Activated T-cell treated with anti-CD3 and anti-CD28 coated beads, Interleukin-2, amount 50 U/mL, for 72 hours (primary cell): ENCODE results near the gene LRP1B. TPM values are rescaled to one million over a fixed set of nuclear protein-coding genes. Genes with fewer than 3 reads are reported as not detected.
"Not testable (repeated sequence)": the region's sequence is repeated elsewhere in the genome, so short reads cannot be mapped to it uniquely, and the experiment has no call there.

ENCODE experiments used
- ATAC-seq, 2 donors: fragments of 150-1000 bp; cut with Tn5 transposase; replicated peaks in 1 of 2; 2 replicates each; pipeline ENCODE4 v1.10.0; 2021; ENCODE audit warnings: moderate library complexity in 2 of 2, mild to moderate bottlenecking in 1 of 2
- DNase-seq, 2 donors: peaks; one replicate each; pipeline ENCODE4 v3.0.0; 2021 to 2022; ENCODE audit warnings: mixed read lengths in 1 of 2
- H3K27ac Mint-ChIP-seq: one replicate; pipeline ENCODE4 v1.8.0; 2022; ENCODE audit warnings: mild to moderate bottlenecking, moderate library complexity, mixed read lengths
- H3K27me3 Mint-ChIP-seq: one replicate; pipeline ENCODE4 v1.8.0; 2022; ENCODE audit warnings: low read depth, mixed read lengths
- H3K36me3 Mint-ChIP-seq, 2 donors: one replicate each; pipeline ENCODE4 v1.8.0; 2022; ENCODE audit warnings: mixed read lengths in 2 of 2, mild to moderate bottlenecking in 1 of 2; ENCODE audit not compliant: insufficient read depth in 2 of 2
- H3K4me1 Mint-ChIP-seq: one replicate; pipeline ENCODE4 v1.8.0; 2022; ENCODE audit warnings: low read depth, mixed read lengths
- H3K4me3 Mint-ChIP-seq, 2 donors: one replicate each; pipeline ENCODE4 v1.8.0; 2022; ENCODE audit warnings: mild to moderate bottlenecking in 2 of 2, mixed read lengths in 2 of 2, moderate library complexity in 2 of 2
- H3K9me3 Mint-ChIP-seq, 2 donors: one replicate each; pipeline ENCODE4 v1.8.0; 2022; ENCODE audit warnings: mixed read lengths in 2 of 2
- total RNA-seq, 2 donors: library from RNA; stranded (reverse); gene quantifications; one replicate each; pipeline ENCODE4 v1.2.3, GENCODE V29; 2022

The LRP1B gene
- total RNA-seq, 2 donors from 2014 or later = not detected

DNA sequence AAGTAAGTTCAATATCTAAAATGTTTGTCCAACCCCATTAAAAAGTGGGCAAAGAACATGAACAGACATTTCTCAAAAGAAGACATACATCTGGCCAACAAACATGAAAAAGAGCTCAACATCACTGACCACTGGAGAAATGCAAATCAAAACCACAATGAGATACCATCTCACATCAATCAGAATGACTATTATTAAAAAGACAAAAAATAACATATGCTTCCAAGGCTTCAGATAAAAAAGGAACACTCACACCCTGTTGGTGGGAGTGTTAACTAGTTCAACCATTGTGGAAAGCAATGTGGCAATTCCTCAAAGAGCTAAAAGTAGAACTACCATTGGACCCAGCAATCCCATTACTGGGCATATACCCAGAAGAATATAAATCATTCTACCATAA is 931.1 kb downstream of the LRP1B start:
- Mint-ChIP-seq H3K27me3 (no peaks in the 10 kb centered on the region), H3K4me3 (no peak overlapping the region), H3K9me3 (peaks cover 8 to 15% of the 10 kb centered on the region in 2 donors), H3K4me1 (no peaks in the 10 kb centered on the region), H3K27ac (no peak overlapping the region), H3K36me3 (peaks cover 0 to 2% of the 10 kb centered on the region in 2 donors)
- ATAC-seq (no peak), DNase-seq (no peak)

DNA sequence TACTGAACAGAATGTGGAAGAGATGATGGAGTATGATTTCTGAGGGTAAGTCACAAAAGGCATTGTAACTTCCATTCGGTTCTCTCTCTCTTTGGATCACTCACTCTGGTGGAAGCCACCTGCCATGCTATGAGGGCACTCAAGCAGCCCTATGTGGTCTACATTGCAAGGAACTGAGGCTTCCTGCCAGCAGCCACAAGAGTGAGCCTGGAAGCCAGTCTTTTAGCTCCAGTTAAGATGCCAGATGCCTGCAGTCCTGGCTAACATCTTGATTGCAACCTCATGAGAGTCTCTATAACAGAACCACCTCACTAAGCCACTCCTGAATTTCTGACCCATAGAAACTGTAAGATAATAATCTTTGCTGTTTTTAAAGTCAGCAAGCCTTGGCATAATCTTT is 935.7 kb downstream of the LRP1B start:
- H3K27me3 Mint-ChIP-seq = no peaks in the 10 kb centered on the region
- no peak overlapping the region for H3K4me3 Mint-ChIP-seq
- no peak overlapping the region for H3K27ac Mint-ChIP-seq
- no peaks in the 10 kb centered on the region for H3K4me1 Mint-ChIP-seq
- peaks cover 0 to 2% of the 10 kb centered on the region in 2 donors for H3K36me3 Mint-ChIP-seq
- no peak for DNase-seq
- no peak for ATAC-seq
- H3K9me3 Mint-ChIP-seq = peaks cover 5 to 13% of the 10 kb centered on the region in 2 donors

DNA sequence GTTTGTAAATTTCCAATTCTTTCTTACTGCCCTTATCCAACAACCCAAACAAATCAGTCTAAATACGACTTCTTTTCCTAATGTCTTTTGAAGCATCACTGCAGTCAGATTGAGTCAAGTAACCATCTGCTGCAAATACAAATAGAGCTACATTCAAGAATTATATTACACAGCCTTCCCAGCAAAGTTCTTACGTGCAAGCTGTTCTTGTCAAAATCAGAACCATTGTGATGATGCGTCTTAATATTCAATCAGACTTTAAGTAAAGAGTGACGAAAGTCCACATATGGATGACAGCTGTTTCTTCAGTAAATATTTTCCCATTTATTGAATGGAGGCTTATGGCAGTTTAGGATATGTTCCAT is 943.8 kb downstream of the LRP1B start:
- peaks cover 0 to 2% of the 10 kb centered on the region in 2 donors for H3K36me3 Mint-ChIP-seq

GRCh38 chr2:141186413-141187074 is 944.3 kb downstream of the LRP1B start:
- H3K27ac Mint-ChIP-seq = no peak overlapping the region
- H3K9me3 Mint-ChIP-seq = peaks cover 4% of the 10 kb centered on the region in 2 donors
- no peak for ATAC-seq
- no peak for DNase-seq
- H3K4me1 Mint-ChIP-seq = no peaks in the 10 kb centered on the region
- H3K36me3 Mint-ChIP-seq = peaks cover 0 to 2% of the 10 kb centered on the region in 2 donors
- H3K4me3 Mint-ChIP-seq = no peak overlapping the region
- H3K27me3 Mint-ChIP-seq = no peaks in the 10 kb centered on the region

More for the DNA sequence above, 943.8 kb downstream of the LRP1B start:
- DNase-seq (no peak), ATAC-seq (no peak)
- no peaks in the 10 kb centered on the region for H3K4me1 Mint-ChIP-seq
- H3K27me3 Mint-ChIP-seq = no peaks in the 10 kb centered on the region
- H3K9me3 Mint-ChIP-seq = peaks cover 4% of the 10 kb centered on the region in 2 donors
- H3K4me3 Mint-ChIP-seq = no peak overlapping the region
- H3K27ac Mint-ChIP-seq = no peak overlapping the region

DNA sequence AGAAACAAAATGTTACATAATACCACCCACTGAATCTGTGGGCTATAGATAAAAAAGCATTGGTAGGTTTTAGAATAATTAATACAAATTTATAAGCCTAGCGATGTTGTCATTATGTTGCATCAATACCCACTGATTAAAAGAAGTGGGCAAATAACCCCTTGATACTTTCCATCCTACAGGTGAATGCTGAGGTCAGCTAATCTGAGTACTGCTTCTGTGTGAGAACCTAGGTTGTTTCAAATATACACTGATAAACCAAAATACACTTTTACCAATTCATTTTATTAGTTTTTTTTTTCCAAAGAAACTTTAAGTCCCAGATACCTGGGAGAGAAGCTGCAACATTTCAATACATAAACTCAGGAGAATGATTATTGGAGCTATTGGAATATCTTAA is 948.6 kb downstream of the LRP1B start:
- Mint-ChIP-seq H3K27me3 (no peaks in the 10 kb centered on the region), H3K9me3 (peaks cover 4 to 9% of the 10 kb centered on the region in 2 donors), H3K4me1 (no peaks in the 10 kb centered on the region), H3K27ac (no peak overlapping the region), H3K36me3 (peaks cover 0 to 2% of the 10 kb centered on the region in 2 donors), H3K4me3 (no peak overlapping the region)
- DNase-seq = no peak
- ATAC-seq = no peak

- not testable (repeated sequence) for H3K27me3 Mint-ChIP-seq
Observed at GRCh38 chr2:141169117-141169516, 961.7 kb downstream of the LRP1B start.

GRCh38 chr2:141162314-141162713 is 968.5 kb downstream of the LRP1B start:
- Mint-ChIP-seq H3K4me3 (no peak overlapping the region), H3K27me3 (no peaks in the 10 kb centered on the region), H3K36me3 (no peaks in the 10 kb centered on the region), H3K9me3 (peaks cover 1 to 7% of the 10 kb centered on the region in 2 donors), H3K4me1 (no peaks in the 10 kb centered on the region), H3K27ac (no peak overlapping the region)
- no peak for ATAC-seq
- no peak for DNase-seq

More at GRCh38 chr2:141169117-141169516, 961.7 kb downstream of the LRP1B start:
- not testable (repeated sequence) for H3K4me3 Mint-ChIP-seq, ATAC-seq, H3K9me3 Mint-ChIP-seq, H3K36me3 Mint-ChIP-seq, DNase-seq, H3K27ac Mint-ChIP-seq, H3K4me1 Mint-ChIP-seq

DNA sequence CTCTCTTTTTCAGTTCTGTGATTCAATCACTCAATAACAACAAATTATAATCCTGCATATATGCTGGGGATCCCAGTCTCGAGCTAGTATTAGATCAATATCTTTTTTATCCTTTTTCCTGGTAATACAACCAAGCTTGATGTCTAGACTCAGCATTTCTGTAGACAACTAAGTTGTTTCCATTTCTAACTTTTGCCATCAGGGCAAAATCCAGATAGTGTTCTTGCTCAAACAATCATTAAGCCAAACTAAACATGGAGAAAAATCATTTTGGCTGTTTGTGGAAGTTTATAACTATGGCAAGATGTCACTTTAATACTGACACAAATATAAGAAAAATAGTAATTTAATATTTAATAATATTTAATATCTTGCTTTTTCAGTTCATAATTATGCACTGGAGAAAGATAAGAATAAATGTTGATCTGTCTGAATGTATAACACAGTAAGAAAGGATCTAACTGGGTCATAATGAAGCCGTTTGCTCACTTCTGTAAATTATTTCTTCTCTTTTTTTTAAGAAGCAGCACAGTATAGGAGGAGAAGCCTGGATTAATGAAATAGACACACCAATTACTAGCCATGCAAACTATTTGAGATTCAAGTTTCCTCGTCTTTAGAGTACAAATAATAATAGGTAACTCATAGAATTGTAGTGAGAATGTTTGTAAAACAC is 979.1 kb downstream of the LRP1B start:
- H3K4me1 Mint-ChIP-seq = no peaks in the 10 kb centered on the region
- ATAC-seq (no peak), DNase-seq (no peak)
- H3K27ac Mint-ChIP-seq = no peak overlapping the region
- no peak overlapping the region for H3K4me3 Mint-ChIP-seq
- no peaks in the 10 kb centered on the region for H3K27me3 Mint-ChIP-seq
- peaks cover 2 to 5% of the 10 kb centered on the region in 2 donors for H3K9me3 Mint-ChIP-seq
- no peaks in the 10 kb centered on the region for H3K36me3 Mint-ChIP-seq

DNA sequence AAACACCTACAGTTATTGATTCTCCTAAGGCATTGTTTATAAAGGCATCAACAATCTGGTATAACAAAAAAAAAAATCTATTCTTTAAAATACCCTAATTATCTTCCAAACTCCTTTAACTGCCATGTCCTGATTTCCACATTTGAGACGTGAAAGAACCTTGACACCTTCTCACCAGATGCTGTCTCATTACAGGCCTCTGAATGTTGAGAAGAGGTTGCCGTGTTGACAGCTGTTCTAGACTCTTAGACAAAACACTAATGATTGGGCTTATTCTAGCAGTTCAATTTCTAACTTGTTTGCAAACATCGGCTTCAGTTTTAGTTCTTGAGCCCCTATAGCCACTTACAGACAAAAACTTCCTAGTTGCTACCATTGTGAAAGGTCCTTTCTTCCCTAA is 988.8 kb downstream of the LRP1B start:
- ATAC-seq (no peak), DNase-seq (no peak)
- Mint-ChIP-seq H3K4me3 (no peak overlapping the region), H3K27ac (no peak overlapping the region), H3K36me3 (no peaks in the 10 kb centered on the region), H3K27me3 (no peaks in the 10 kb centered on the region), H3K4me1 (no peaks in the 10 kb centered on the region), H3K9me3 (peaks cover 2 to 4% of the 10 kb centered on the region in 2 donors)

- ATAC-seq (no peak), DNase-seq (no peak)
- Mint-ChIP-seq H3K4me1 (no peaks in the 10 kb centered on the region), H3K4me3 (no peak overlapping the region), H3K36me3 (no peaks in the 10 kb centered on the region), H3K27me3 (no peaks in the 10 kb centered on the region), H3K27ac (no peak overlapping the region), H3K9me3 (peaks cover 0 to 7% of the 10 kb centered on the region in 2 donors)
Observed at GRCh38 chr2:141137122-141137693, 993.6 kb downstream of the LRP1B start.

DNA sequence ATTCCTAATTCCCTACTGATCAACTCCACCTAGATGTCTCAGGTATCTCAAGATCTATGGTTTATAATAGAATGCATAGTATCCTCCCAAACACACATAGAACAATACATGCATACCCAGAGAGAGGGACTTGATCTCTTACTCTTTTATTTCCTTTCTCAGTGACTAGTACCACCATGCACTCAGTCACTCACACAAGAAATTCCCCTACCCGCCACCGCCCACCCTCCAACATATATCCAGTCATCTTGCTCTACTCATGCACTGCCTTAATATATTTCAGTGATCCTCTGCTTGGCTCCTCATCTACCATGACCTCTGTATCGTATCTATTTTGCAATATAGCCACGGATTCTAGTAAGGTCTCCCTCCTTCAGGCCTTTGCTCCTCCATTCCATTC is 996.9 kb downstream of the LRP1B start:
- Mint-ChIP-seq H3K27ac (no peak overlapping the region), H3K27me3 (no peaks in the 10 kb centered on the region), H3K9me3 (peaks cover 3 to 7% of the 10 kb centered on the region in 2 donors), H3K4me3 (no peak overlapping the region), H3K36me3 (no peaks in the 10 kb centered on the region), H3K4me1 (no peaks in the 10 kb centered on the region)
- ATAC-seq (no peak), DNase-seq (no peak)

- H3K9me3 Mint-ChIP-seq = peaks cover 12 to 13% of the 10 kb centered on the region in 2 donors
- H3K27me3 Mint-ChIP-seq = no peaks in the 10 kb centered on the region
Observed at GRCh38 chr2:141125432-141125831, 1005.4 kb downstream of the LRP1B start.

GRCh38 chr2:141118836-141119235 is 1012.0 kb downstream of the LRP1B start:
- ATAC-seq = no peak
- Mint-ChIP-seq H3K4me3 (no peak overlapping the region), H3K36me3 (peaks cover 0 to 1% of the 10 kb centered on the region in 2 donors), H3K4me1 (no peaks in the 10 kb centered on the region), H3K27ac (no peak overlapping the region), H3K9me3 (peaks cover 0 to 6% of the 10 kb centered on the region in 2 donors), H3K27me3 (no peaks in the 10 kb centered on the region)
- no peak for DNase-seq

More at GRCh38 chr2:141125432-141125831, 1005.4 kb downstream of the LRP1B start:
- no peaks in the 10 kb centered on the region for H3K4me1 Mint-ChIP-seq
- DNase-seq = no peak
- ATAC-seq = no peak
- peaks cover 0 to 3% of the 10 kb centered on the region in 2 donors for H3K36me3 Mint-ChIP-seq
- no peak overlapping the region for H3K4me3 Mint-ChIP-seq
- H3K27ac Mint-ChIP-seq = no peak overlapping the region
